Kidney epithelial cell (primary cell): ENCODE results near the gene NAA10. TPM values are rescaled to one million over a fixed set of nuclear protein-coding genes. Genes with fewer than 3 reads are reported as not detected.

Experiments
- DNase-seq: peaks from one replicate; pipeline ENCODE4 v3.0.0-alpha.2; 2010; ENCODE audit warnings: low read depth
- H3K27me3 ChIP-seq: 2 replicates; pipeline ENCODE4 v1.6.0; 2011; ENCODE audit warnings: low read length; ENCODE audit not compliant: control insufficient read depth, insufficient read depth
- H3K36me3 ChIP-seq: 2 replicates; pipeline ENCODE4 v1.5.1; 2011; ENCODE audit warnings: low read length; ENCODE audit not compliant: control insufficient read depth, insufficient read depth
- H3K4me3 ChIP-seq: 2 replicates; pipeline ENCODE4 v1.5.1; 2011; ENCODE audit warnings: low read depth, mild to moderate bottlenecking, control low read depth, low read length
- CTCF ChIP-seq: IDR thresholded peaks from 2 replicates; pipeline ENCODE4 v1.5.1; 2011; ENCODE audit warnings: mild to moderate bottlenecking, moderate library complexity, low read length, control low read depth, inconsistent platforms; ENCODE audit not compliant: insufficient read depth, poor library complexity, severe bottlenecking
- total RNA-seq: library from RNA; depleted of rRNA; stranded (reverse); fragments of >200 nt; gene quantifications from 2 replicates; pipeline ENCODE4 v1.2.3, GENCODE V29; 2015

Gene NAA10
- total RNA-seq, 1 donor from 2014 or later: 139 TPM

- H3K4me3 ChIP-seq: no peak overlapping the region
- H3K27me3 ChIP-seq: peaks cover 5% of the 10 kb centered on the region
- no peak for DNase-seq
- TF ChIP-seq CTCF: no peak
- peaks cover 1% of the 10 kb centered on the region for H3K36me3 ChIP-seq
These were observed 52.3 kb downstream of the NAA10 start for GRCh38 chrX:153882557-153882956.

GRCh38 chrX:153882086-153882498, 52.7 kb downstream of the NAA10 start:
- peaks cover 1% of the 10 kb centered on the region for H3K36me3 ChIP-seq
- no peak for DNase-seq
- H3K27me3 ChIP-seq: peaks cover 5% of the 10 kb centered on the region
- no peak overlapping the region for H3K4me3 ChIP-seq
- no peak for TF ChIP-seq CTCF

- H3K36me3 ChIP-seq: peaks cover 1% of the 10 kb centered on the region
- DNase-seq: no peak
- H3K4me3 ChIP-seq: no peak overlapping the region
- TF ChIP-seq CTCF: no peak
- H3K27me3 ChIP-seq: peaks cover 5% of the 10 kb centered on the region
These were observed 53.6 kb downstream of the NAA10 start for GRCh38 chrX:153881281-153881680.

GRCh38 chrX:153880440-153880815, 54.4 kb downstream of the NAA10 start:
- peaks cover 5% of the 10 kb centered on the region for H3K27me3 ChIP-seq
- no peak for TF ChIP-seq CTCF
- no peak overlapping the region for H3K4me3 ChIP-seq
- DNase-seq: no peak
- H3K36me3 ChIP-seq: peaks cover 1% of the 10 kb centered on the region

- H3K36me3 ChIP-seq: peaks cover 1% of the 10 kb centered on the region
- no peak overlapping the region for H3K4me3 ChIP-seq
- H3K27me3 ChIP-seq: peaks cover 5% of the 10 kb centered on the region
- no peak for TF ChIP-seq CTCF
- no peak for DNase-seq
These were observed 54.9 kb downstream of the NAA10 start for GRCh38 chrX:153879741-153880439.

Other genes with a start within 250 kb of the NAA10 start
- 35.0 and 36.0 TPM in 2 replicates for gene SLC6A8, start 247.1 kb downstream of the NAA10 start, total RNA-seq
- 148 and 179 TPM in 2 replicates for gene BCAP31, start 210.7 kb downstream of the NAA10 start, total RNA-seq
- 14.2 and 15.3 TPM in 2 replicates for gene ABCD1, start 210.2 kb downstream of the NAA10 start, total RNA-seq
- gene PLXNB3, start 170.8 kb downstream of the NAA10 start, total RNA-seq: 3.6 and 9.1 TPM in 2 replicates
- gene SRPK3, start 154.0 kb downstream of the NAA10 start, total RNA-seq: 0.08 and 0.27 TPM in 2 replicates
- gene IDH3G, start 140.7 kb downstream of the NAA10 start, total RNA-seq: 80.6 and 84.0 TPM in 2 replicates
- gene SSR4, start 140.4 kb downstream of the NAA10 start, total RNA-seq: 300 and 319 TPM in 2 replicates
- 0.68 and 1.8 TPM in 2 replicates for gene PDZD4, start 104.5 kb downstream of the NAA10 start, total RNA-seq
- gene L1CAM, start 48.9 kb downstream of the NAA10 start, total RNA-seq: 122 and 138 TPM in 2 replicates
- 0.08 and 0.21 TPM in 2 replicates for gene AVPR2, start 30.4 kb downstream of the NAA10 start, total RNA-seq
- gene ARHGAP4, start 8.8 kb downstream of the NAA10 start, total RNA-seq: 12.7 and 14.0 TPM in 2 replicates
- gene RENBP, start 9.6 kb upstream of the NAA10 start, total RNA-seq: 22.9 and 38.7 TPM in 2 replicates
- 56.2 and 72.2 TPM in 2 replicates for gene HCFC1, start 36.8 kb upstream of the NAA10 start, total RNA-seq
- gene TMEM187, start 37.7 kb upstream of the NAA10 start, total RNA-seq: 6.7 and 11.9 TPM in 2 replicates
- gene IRAK1, start 84.9 kb upstream of the NAA10 start, total RNA-seq: 193 and 225 TPM in 2 replicates
- gene MECP2, start 162.7 kb upstream of the NAA10 start, total RNA-seq: 32.0 and 34.4 TPM in 2 replicates
- gene OPN1LW, start 209.2 kb upstream of the NAA10 start, total RNA-seq: not detected in 2 replicates
- not detected in 2 replicates for gene OPN1MW, start 247.6 kb upstream of the NAA10 start, total RNA-seq